CD4-positive, alpha-beta T cell treated with Interferon alpha-2 for 1 hour (primary cell): ENCODE results near the gene STAT5A.

ENCODE experiments used
- DNase-seq, 2 donors: peaks; one replicate each; pipeline ENCODE4 v3.0.0-alpha.2; 2020 to 2022

STAT5A gene

GRCh38 chr17:42270170-42270535 is 18.1 kb upstream of the STAT5A start:
- DNase-seq: no peak

GRCh38 chr17:42270596-42270995 is 17.7 kb upstream of the STAT5A start:
- no peak for DNase-seq

- DNase-seq: peak in 1 of 2 donors; percentile 62
Observed at GRCh38 chr17:42271006-42271778, 17.1 kb upstream of the STAT5A start.

- no peak for DNase-seq
Observed at GRCh38 chr17:42271779-42272035, 16.6 kb upstream of the STAT5A start.

GRCh38 chr17:42272162-42272907 is 16.0 kb upstream of the STAT5A start:
- peak in 1 of 2 donors; percentile 78 for DNase-seq

- peak in 1 of 2 donors; percentile 50 for DNase-seq
Observed at GRCh38 chr17:42273474-42274252, 14.6 kb upstream of the STAT5A start.

GRCh38 chr17:42274253-42274542 is 14.1 kb upstream of the STAT5A start:
- no peak for DNase-seq

GRCh38 chr17:42274812-42275526 is 13.3 kb upstream of the STAT5A start:
- no peak for DNase-seq

- peak; percentile 32 to 52 for DNase-seq
Observed at GRCh38 chr17:42275527-42276358, 12.6 kb upstream of the STAT5A start.

- peak; percentile 63 to 79 for DNase-seq
Observed at GRCh38 chr17:42276359-42276608, 12.0 kb upstream of the STAT5A start, which contains the start of gene STAT5B. Gene STAT5B (minus strand): TSS chr17:42276391. CDS start chr17:42232127, 44,264 bp downstream.

GRCh38 chr17:42276609-42277341 is 11.5 kb upstream of the STAT5A start:
- peak in 1 of 2 donors; percentile 42 for DNase-seq

GRCh38 chr17:42277342-42277712 is 11.0 kb upstream of the STAT5A start:
- DNase-seq: no peak

GRCh38 chr17:42279776-42280630 is 8.3 kb upstream of the STAT5A start:
- no peak for DNase-seq

- DNase-seq: no peak
Observed at GRCh38 chr17:42281571-42282096, 6.7 kb upstream of the STAT5A start.

GRCh38 chr17:42282478-42283080 is 5.7 kb upstream of the STAT5A start:
- DNase-seq: no peak

- DNase-seq: no peak
Observed at GRCh38 chr17:42283241-42284023, 4.9 kb upstream of the STAT5A start.

- DNase-seq: no peak
Observed at GRCh38 chr17:42284024-42284369, 4.3 kb upstream of the STAT5A start.

- no peak for DNase-seq
Observed at GRCh38 chr17:42284566-42284965, 3.7 kb upstream of the STAT5A start.

- DNase-seq: no peak
Observed at GRCh38 chr17:42285346-42286050, 2.8 kb upstream of the STAT5A start.
